Spleen (tissue), 11 donors: Measurements from ENCODE around the gene DUSP22. TPM values are rescaled to one million over a fixed set of nuclear protein-coding genes. Genes with fewer than 3 reads are reported as not detected.

Experiments
- DNase-seq: peaks from one replicate; pipeline ENCODE4 v3.0.0-alpha.2; 2020
- H3K27ac ChIP-seq, 8 donors: fragments of 200-600 bp; sonication (generic) in 7 of 8; 1 replicate in 4 of 8; 2 replicates in 4 of 8; pipeline versions ENCODE4 v1.5.0 to v1.8.0; 2016 to 2021; ENCODE audit warnings: inconsistent platforms in 4 of 8, mild to moderate bottlenecking in 4 of 8, moderate library complexity in 1 of 8
- H3K27me3 ChIP-seq, 7 donors: fragments of 200-600 bp; sonication (generic) in 6 of 7; replicated peaks in 1 of 7; 1 replicate in 4 of 7; 2 replicates in 3 of 7; pipeline versions ENCODE4 v1.5.0 to v1.8.0; 2016 to 2021; ENCODE audit warnings: inconsistent platforms in 3 of 7, mild to moderate bottlenecking in 1 of 7
- H3K36me3 ChIP-seq, 6 donors: fragments of 200-600 bp; sonication (generic) in 5 of 6; 1 replicate in 4 of 6; 2 replicates in 2 of 6; pipeline versions ENCODE4 v1.5.0 to v1.8.0; 2016 to 2021; ENCODE audit warnings: inconsistent platforms in 2 of 6
- H3K4me1 ChIP-seq, 6 donors: fragments of 200-600 bp; sonication (generic) in 5 of 6; 1 replicate in 3 of 6; 2 replicates in 3 of 6; pipeline versions ENCODE4 v1.5.0 to v1.8.0; 2016 to 2021; ENCODE audit warnings: inconsistent platforms in 3 of 6
- H3K4me3 ChIP-seq, 8 donors: fragments of 200-600 bp; sonication (generic) in 7 of 8; 1 replicate in 4 of 8; 2 replicates in 4 of 8; pipeline versions ENCODE4 v1.5.0 to v1.8.0; 2016 to 2021; ENCODE audit warnings: inconsistent platforms in 4 of 8, mild to moderate bottlenecking in 4 of 8, moderate library complexity in 2 of 8
- H3K9me3 ChIP-seq, 8 donors: fragments of 200-600 bp; sonication (generic) in 7 of 8; 1 replicate in 4 of 8; 2 replicates in 4 of 8; pipeline versions ENCODE4 v1.5.0 to v1.8.0; 2016 to 2021; ENCODE audit warnings: inconsistent platforms in 4 of 8
- POLR2A ChIP-seq, 3 donors: fragments of 450-650 bp; IDR thresholded peaks; one replicate each; pipeline ENCODE4 v1.5.1; 2017; ENCODE audit warnings: antibody characterized with exemption in 3 of 3, mild to moderate bottlenecking in 1 of 3
- POLR2AphosphoS5 ChIP-seq, 3 donors: sonication (generic); formaldehyde crosslinking; IDR thresholded peaks; one replicate each; pipeline ENCODE4 v1.5.1; 2017; ENCODE audit warnings: antibody characterized with exemption in 3 of 3
- WGBS, 5 donors: extraction: QIAGEN DNeasy Blood & Tissue Kit in 3 of 5; methylation state at CpG; one replicate each; pipeline versions ENCODE4 v1.1.5 to v1.1.7; 2013 to 2018; 5-methylcytosine and 5-hydroxymethylcytosine counted together
- intact Hi-C: fragments of 100-400 bp; cut with DNase I; formaldehyde crosslinking; loops from one replicate; pipeline ENCODE4 v1.15.0; 2023; ENCODE audit warnings: low total_unique reads
- polyA plus RNA-seq, 3 donors: library from polyadenylated mRNA; stranded (reverse); fragments of 200-250 nt; gene quantifications; one replicate each; pipeline ENCODE4 v1.2.1, GENCODE V29; 2013
- total RNA-seq, 7 donors: library from RNA; depleted of rRNA in 3 of 7; stranded (reverse); fragments of >200 nt in 3 of 7; fragmentation: NEBNext Ultra II Directional in 4 of 7; extraction: Animal tissue kit (Norgen Biotek cat#: 25700) in 4 of 7; gene quantifications; one replicate each; pipeline versions ENCODE4 v1.1.0 to v1.2.1, GENCODE V29; 2016 to 2021
- TF ChIP-seq, protein P1 (sequence below), 11 experiments: fragments of 200-600 bp in 7 of 11; fragments of 450-650 bp in 4 of 11; sonication (generic) in 4 of 11; IDR thresholded peaks in 8 of 11; conservative IDR thresholded peaks in 3 of 11; 1 replicate in 7 of 11; 2 replicates in 4 of 11; pipeline versions ENCODE4 v1.4.0 to v1.8.0; 2016 to 2021; ENCODE audit warnings: antibody characterized with exemption in 11 of 11, inconsistent platforms in 4 of 11, mild to moderate bottlenecking in 1 of 11
- donor health status: healthy with polysubstance abuse.
- donor health status: DM: no; HTN: no; CAD: no; lungs with moderate emphysema.
- donor health status: DM: no; HTN: no; CAD: no.
- donor health status: Bipolar disorder and iron deficiency.
- donor health status: healthy.
- donor health status: DM: no; HTN: no; CAD: no.
- donor health status: DM: yes; HTN: yes; CAD: no.

DUSP22 gene
- total and polyA plus RNA-seq, 10 donors, result 41.2 to 120 (median 69.4) TPM

DNA sequence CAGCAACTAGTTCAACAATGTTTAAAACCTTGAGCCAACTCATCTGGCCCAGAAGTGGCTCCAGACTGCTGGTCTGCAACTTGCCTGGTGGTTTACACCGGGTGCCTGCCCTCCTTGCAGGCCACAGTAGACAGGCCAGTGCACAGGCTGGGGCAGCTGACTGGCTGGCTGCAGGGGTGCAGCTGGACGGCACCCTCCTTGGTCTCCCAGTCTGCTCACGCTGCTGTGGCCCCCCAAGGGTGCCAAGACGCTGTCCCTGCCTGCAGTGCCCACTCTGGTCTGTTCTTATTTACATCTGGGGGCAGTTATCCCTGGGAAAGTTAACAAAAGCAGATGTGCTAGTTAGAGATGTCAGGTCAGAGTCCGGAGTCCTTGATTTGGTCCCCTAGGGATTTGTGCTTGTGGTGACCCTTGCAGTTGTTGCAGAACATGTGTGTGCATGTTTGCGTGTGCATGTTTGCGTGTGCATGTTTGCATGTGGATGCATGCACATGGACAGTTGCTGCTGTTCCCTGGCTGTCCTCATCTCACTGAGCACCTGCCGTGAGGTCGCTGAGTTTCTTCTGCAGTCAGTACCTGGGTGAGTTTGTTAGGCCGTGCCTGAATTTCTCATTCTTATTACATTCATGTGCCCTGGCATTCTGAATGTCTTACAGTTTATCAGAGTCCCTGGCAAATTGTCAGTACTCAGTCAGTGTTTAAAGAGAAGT lies 51.1 kb downstream of the DUSP22 start:
- Histone ChIP-seq H3K27me3 (no peaks in the 10 kb centered on the region), H3K4me1 (peaks cover 27 to 71% (median 64%) of the 10 kb centered on the region in 6 donors), H3K27ac (no peak overlapping the region), H3K36me3 (peaks cover 0 to 23% (median 6%) of the 10 kb centered on the region in 6 donors), H3K9me3 (no peaks in the 10 kb centered on the region), H3K4me3 (no peak overlapping the region)
- WGBS, 5 donors, result 85 to 90% (median 88%) methylated on average over 10 of the region's 10 CpGs
- TF ChIP-seq POLR2AphosphoS5 (IDR thresholded peaks at IDR 0.05) (no peak), POLR2A (IDR thresholded peaks at IDR 0.05) (no peak)
- TF ChIP-seq, protein P1, sequence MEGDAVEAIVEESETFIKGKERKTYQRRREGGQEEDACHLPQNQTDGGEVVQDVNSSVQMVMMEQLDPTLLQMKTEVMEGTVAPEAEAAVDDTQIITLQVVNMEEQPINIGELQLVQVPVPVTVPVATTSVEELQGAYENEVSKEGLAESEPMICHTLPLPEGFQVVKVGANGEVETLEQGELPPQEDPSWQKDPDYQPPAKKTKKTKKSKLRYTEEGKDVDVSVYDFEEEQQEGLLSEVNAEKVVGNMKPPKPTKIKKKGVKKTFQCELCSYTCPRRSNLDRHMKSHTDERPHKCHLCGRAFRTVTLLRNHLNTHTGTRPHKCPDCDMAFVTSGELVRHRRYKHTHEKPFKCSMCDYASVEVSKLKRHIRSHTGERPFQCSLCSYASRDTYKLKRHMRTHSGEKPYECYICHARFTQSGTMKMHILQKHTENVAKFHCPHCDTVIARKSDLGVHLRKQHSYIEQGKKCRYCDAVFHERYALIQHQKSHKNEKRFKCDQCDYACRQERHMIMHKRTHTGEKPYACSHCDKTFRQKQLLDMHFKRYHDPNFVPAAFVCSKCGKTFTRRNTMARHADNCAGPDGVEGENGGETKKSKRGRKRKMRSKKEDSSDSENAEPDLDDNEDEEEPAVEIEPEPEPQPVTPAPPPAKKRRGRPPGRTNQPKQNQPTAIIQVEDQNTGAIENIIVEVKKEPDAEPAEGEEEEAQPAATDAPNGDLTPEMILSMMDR (IDR thresholded peaks at IDR 0.05 in 8 of 11, conservative IDR thresholded peaks at IDR 0.05 in 3 of 11), result no peak
- intact Hi-C loops, result no loop called here
- DNase-seq, result peak; percentile 78

DNA sequence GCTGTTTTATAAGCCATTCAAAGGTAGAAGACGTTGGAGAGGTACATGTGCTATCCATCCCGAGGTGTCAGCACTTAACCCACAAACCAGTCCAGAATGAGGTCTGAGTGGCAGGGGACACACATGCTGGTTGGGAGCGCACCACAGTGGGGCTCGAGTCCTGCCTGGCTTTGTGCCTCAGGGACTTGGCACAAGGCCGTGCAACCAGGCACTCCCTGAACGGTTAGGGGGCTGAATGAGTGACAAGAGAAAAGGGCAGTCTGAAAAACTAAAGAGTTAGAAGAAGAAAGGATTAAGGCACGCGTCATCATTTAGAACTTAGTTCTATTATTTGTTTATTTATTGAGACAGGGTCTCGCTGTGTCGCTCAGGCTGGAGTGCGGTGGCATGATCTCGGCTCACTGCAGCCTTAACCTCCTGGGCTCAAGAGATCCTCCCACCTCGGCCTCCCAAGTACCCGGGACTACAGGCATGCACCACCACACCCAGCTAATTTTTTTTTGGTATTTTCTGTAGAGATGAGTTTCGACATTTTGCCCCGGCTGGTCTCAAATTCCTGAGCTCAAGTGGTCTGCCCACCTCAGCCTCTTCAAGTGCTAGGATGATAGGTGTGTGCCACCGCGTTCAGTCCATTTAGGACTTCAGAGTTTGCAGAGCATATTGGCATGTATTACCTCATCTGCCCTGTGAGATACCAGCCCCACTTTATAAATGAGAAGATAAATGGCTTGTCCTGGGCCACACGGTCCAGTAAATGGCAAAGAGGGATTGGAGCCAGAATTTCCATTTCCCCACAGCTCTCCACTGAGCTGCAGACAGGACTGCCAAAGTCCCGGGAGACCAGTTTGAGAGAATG lies 51.9 kb downstream of the DUSP22 start:
- Histone ChIP-seq H3K36me3 (peaks cover 0 to 31% (median 14%) of the 10 kb centered on the region in 6 donors), H3K4me3 (no peak overlapping the region), H3K9me3 (no peaks in the 10 kb centered on the region), H3K4me1 (peaks cover 21 to 63% (median 56%) of the 10 kb centered on the region in 6 donors), H3K27me3 (no peaks in the 10 kb centered on the region), H3K27ac (no peak overlapping the region)
- WGBS, 5 donors, result 86 to 93% (median 89%) methylated on average over 20 of the region's 20 CpGs
- TF ChIP-seq, protein P1 (IDR thresholded peaks at IDR 0.05 in 8 of 11, conservative IDR thresholded peaks at IDR 0.05 in 3 of 11), result no peak
- no peak for TF ChIP-seq POLR2AphosphoS5 (IDR thresholded peaks at IDR 0.05)
- no peak for TF ChIP-seq POLR2A (IDR thresholded peaks at IDR 0.05)
- intact Hi-C loops, result no loop called here
- peak; percentile 79 for DNase-seq

DNA sequence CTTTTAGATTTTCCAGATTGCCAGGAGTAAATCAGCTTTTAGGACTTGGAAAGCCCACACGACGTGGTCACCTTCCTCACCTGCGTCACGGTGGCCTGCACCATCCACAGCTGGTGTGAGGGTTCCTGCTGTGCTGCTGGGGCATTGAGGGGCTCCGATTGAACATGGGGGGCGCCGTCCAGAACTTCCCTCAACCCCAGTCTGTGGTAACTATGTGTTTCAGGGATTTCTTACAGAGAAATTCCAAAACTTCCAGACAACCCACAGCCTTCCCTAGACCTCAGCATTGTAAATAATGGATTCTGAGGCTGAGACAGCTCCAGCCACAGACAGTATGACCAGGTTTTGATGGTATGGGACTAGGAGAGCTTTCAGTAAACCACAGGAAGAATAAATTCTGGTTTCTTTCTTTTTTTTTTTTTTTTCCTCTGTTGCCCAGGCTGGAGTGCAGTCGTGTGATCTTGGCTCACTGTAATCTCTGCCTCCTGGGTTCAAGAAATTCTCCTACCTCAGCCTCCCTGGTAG lies 52.6 kb downstream of the DUSP22 start:
- H3K9me3 ChIP-seq, result no peaks in the 10 kb centered on the region
- peaks cover 14 to 56% (median 49%) of the 10 kb centered on the region in 6 donors for H3K4me1 ChIP-seq
- intact Hi-C loops, result no loop called here
- peaks cover 0 to 38% (median 19%) of the 10 kb centered on the region in 6 donors for H3K36me3 ChIP-seq
- peak; percentile 69 for DNase-seq
- no peak overlapping the region for H3K4me3 ChIP-seq
- no peak overlapping the region for H3K27ac ChIP-seq
- TF ChIP-seq POLR2AphosphoS5 (IDR thresholded peaks at IDR 0.05), result no peak
- TF ChIP-seq, protein P1 (IDR thresholded peaks at IDR 0.05 in 8 of 11, conservative IDR thresholded peaks at IDR 0.05 in 3 of 11), result no peak
- no peak for TF ChIP-seq POLR2A (IDR thresholded peaks at IDR 0.05)
- WGBS, 5 donors, result 73 to 87% (median 80%) methylated on average over 8 of the region's 8 CpGs
- no peaks in the 10 kb centered on the region for H3K27me3 ChIP-seq
